Keratinocyte (primary cell): ENCODE data around the gene CTNND2. TPM values are rescaled to one million over a fixed set of nuclear protein-coding genes. Genes with fewer than 3 reads are reported as not detected.

Experiments used
- DNase-seq: peaks from one replicate; pipeline ENCODE4 v3.0.0-alpha.2; 2011; ENCODE audit warnings: low read depth, missing footprints, low spot score
- FAIRE-seq: peaks from 2 replicates; lab custom pipeline; 2011; peaks lifted over from hg19 to GRCh38; lab: Jason Lieb, UNC
- H2AFZ ChIP-seq: 2 replicates; pipeline ENCODE4 v1.6.0; 2012; ENCODE audit warnings: low read length, control low read depth, inconsistent platforms; ENCODE audit not compliant: control insufficient read depth
- H3K27ac ChIP-seq: 2 replicates; pipeline ENCODE4 v1.5.1; 2011; ENCODE audit warnings: low read length; ENCODE audit not compliant: control insufficient read depth, insufficient read depth
- H3K27me3 ChIP-seq: 3 replicates; pipeline ENCODE4 v1.6.0; 2011; ENCODE audit warnings: low read length; ENCODE audit not compliant: control insufficient read depth, insufficient read depth; ENCODE audit errors: extremely low read depth
- H3K36me3 ChIP-seq, 2 experiments: 2 replicates in 1 of 2; 3 replicates in 1 of 2; pipeline ENCODE4 v1.5.1; 2011; ENCODE audit warnings: low read length in 2 of 2, mild to moderate bottlenecking in 1 of 2; ENCODE audit not compliant: control insufficient read depth in 2 of 2, insufficient read depth in 2 of 2; ENCODE audit errors: extremely low read depth in 1 of 2
- H3K4me1 ChIP-seq: 3 replicates; pipeline ENCODE4 v1.5.1; 2011; ENCODE audit warnings: low read length; ENCODE audit not compliant: control insufficient read depth, insufficient read depth; ENCODE audit errors: extremely low read depth
- H3K4me2 ChIP-seq: 3 replicates; pipeline ENCODE4 v1.6.0; 2011; ENCODE audit warnings: low read depth, low read length; ENCODE audit not compliant: control insufficient read depth, insufficient read depth; ENCODE audit errors: extremely low read depth
- H3K4me3 ChIP-seq, 3 experiments: fragments of 200-600 bp in 1 of 3; sonication (generic) in 1 of 3; 2 replicates in 2 of 3; 3 replicates in 1 of 3; pipeline ENCODE4 v1.5.1; 2011 to 2016; ENCODE audit warnings: low read length in 3 of 3, mild to moderate bottlenecking in 3 of 3, control low read depth in 2 of 3, inconsistent platforms in 1 of 3, low read depth in 1 of 3, mixed read lengths in 1 of 3, mixed run types in 1 of 3, moderate library complexity in 1 of 3; ENCODE audit not compliant: control insufficient read depth in 2 of 3, insufficient read depth in 2 of 3; ENCODE audit errors: extremely low read depth in 1 of 3
- H3K79me2 ChIP-seq: 2 replicates; pipeline ENCODE4 v1.6.0; 2012; ENCODE audit warnings: low read length; ENCODE audit not compliant: control insufficient read depth, insufficient read depth
- H3K9ac ChIP-seq: 3 replicates; pipeline ENCODE4 v1.6.0; 2011; ENCODE audit warnings: low read length; ENCODE audit not compliant: control insufficient read depth, insufficient read depth; ENCODE audit errors: extremely low read depth
- H3K9me1 ChIP-seq: 3 replicates; pipeline ENCODE4 v1.6.0; 2011; ENCODE audit warnings: low read length; ENCODE audit not compliant: control insufficient read depth, insufficient read depth; ENCODE audit errors: extremely low read depth
- H3K9me3 ChIP-seq: 2 replicates; pipeline ENCODE4 v1.5.1; 2012; ENCODE audit warnings: low read depth, low read length; ENCODE audit not compliant: control insufficient read depth
- H4K20me1 ChIP-seq: 3 replicates; pipeline ENCODE4 v1.6.0; 2011; ENCODE audit warnings: low read length; ENCODE audit not compliant: control insufficient read depth, insufficient read depth; ENCODE audit errors: extremely low read depth
- EZH2 ChIP-seq: IDR thresholded peaks from one replicate; pipeline ENCODE4 v1.6.1; 2012; ENCODE audit warnings: inconsistent platforms, mild to moderate bottlenecking, low read length, moderate library complexity
- dilution Hi-C: fragments of 300-500 bp; cut with MboI; formaldehyde crosslinking; loops from one replicate; pipeline ENCODE4 v1.7.0; 2020; ENCODE audit warnings: low sequenced_read_pairs; ENCODE audit not compliant: extremely low pct_ligation_motif_present
- polyA plus RNA-seq, 5 experiments: library from polyadenylated mRNA; depleted of rRNA in 3 of 5; stranded (reverse) in 3 of 5; stranded (forward) in 1 of 5; unstranded in 1 of 5; fragments of >200 nt; gene quantifications; 1 replicate in 1 of 5; 2 replicates in 3 of 5; 3 replicates in 1 of 5; pipeline versions ENCODE4 v1.2.1 to v1.2.3, GENCODE V29; 2011 to 2012; ENCODE audit warnings: missing spikeins in 2 of 5, low read depth in 1 of 5, low replicate concordance in 1 of 5
- TF ChIP-seq, protein P1 (sequence below), 3 experiments: IDR thresholded peaks in 1 of 3; conservative IDR thresholded peaks in 1 of 3; optimal IDR thresholded peaks in 1 of 3; 2 replicates in 2 of 3; 3 replicates in 1 of 3; pipeline versions ENCODE3 to v1.5.1; 2011; ENCODE audit warnings: low read length in 3 of 3, mild to moderate bottlenecking in 3 of 3, moderate library complexity in 2 of 3, control low read depth in 1 of 3, inconsistent platforms in 1 of 3; ENCODE audit not compliant: insufficient read depth in 2 of 3; ENCODE audit errors: extremely low read depth in 1 of 3

Gene CTNND2
- polyA plus RNA-seq, 1 donor (not counting 4 experiments of a cell fraction or from before 2014, with no cell fraction given), result not detected

DNA sequence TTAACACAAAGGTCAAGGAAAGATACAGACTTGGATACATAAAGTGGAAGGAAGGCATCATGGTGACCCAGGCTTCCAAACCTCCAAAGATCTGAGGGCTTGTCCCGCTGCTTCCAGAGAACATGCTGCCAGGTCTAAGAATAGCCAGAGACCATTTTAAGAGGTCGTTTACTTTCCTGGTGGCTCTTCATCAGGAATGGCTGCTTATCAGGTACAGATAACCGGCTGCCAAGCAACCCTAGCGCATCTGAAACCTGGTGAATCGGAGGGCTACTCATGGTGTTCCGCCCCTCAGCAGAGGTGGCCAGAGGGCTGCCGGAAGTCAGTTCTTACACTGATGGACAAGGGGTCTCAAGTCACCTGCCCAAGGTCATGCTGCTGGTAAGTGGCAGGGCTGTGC lies 892.0 kb downstream of the CTNND2 start:
- Histone ChIP-seq H2AFZ (no peak overlapping the region), H3K27ac (no peak overlapping the region), H3K36me3 (no peaks in the 10 kb centered on the region), H4K20me1 (no peaks in the 10 kb centered on the region), H3K9me3 (no peaks in the 10 kb centered on the region), H3K4me1 (no peaks in the 10 kb centered on the region), H3K79me2 (no peaks in the 10 kb centered on the region), H3K27me3 (no peaks in the 10 kb centered on the region), H3K9me1 (no peaks in the 10 kb centered on the region), H3K4me2 (no peak overlapping the region), H3K9ac (no peak overlapping the region), H3K4me3 (no peak overlapping the region)
- DNase-seq (no peak), FAIRE-seq (no peak)
- TF ChIP-seq EZH2, result no peak
- dilution Hi-C loops, result no loop called here

GRCh38 chr5:11010429-11011210 lies 893.6 kb downstream of the CTNND2 start:
- no peak overlapping the region for H3K4me2 ChIP-seq
- H3K79me2 ChIP-seq, result no peaks in the 10 kb centered on the region
- H2AFZ ChIP-seq, result no peak overlapping the region
- H3K36me3 ChIP-seq, result no peaks in the 10 kb centered on the region
- no peak overlapping the region for H3K9ac ChIP-seq
- H3K4me1 ChIP-seq, result no peaks in the 10 kb centered on the region
- no peaks in the 10 kb centered on the region for H3K9me1 ChIP-seq
- no peaks in the 10 kb centered on the region for H3K9me3 ChIP-seq
- H4K20me1 ChIP-seq, result no peaks in the 10 kb centered on the region
- DNase-seq (no peak), FAIRE-seq (no peak)
- H3K27ac ChIP-seq, result no peak overlapping the region
- TF ChIP-seq EZH2, result no peak
- TF ChIP-seq, protein P1, sequence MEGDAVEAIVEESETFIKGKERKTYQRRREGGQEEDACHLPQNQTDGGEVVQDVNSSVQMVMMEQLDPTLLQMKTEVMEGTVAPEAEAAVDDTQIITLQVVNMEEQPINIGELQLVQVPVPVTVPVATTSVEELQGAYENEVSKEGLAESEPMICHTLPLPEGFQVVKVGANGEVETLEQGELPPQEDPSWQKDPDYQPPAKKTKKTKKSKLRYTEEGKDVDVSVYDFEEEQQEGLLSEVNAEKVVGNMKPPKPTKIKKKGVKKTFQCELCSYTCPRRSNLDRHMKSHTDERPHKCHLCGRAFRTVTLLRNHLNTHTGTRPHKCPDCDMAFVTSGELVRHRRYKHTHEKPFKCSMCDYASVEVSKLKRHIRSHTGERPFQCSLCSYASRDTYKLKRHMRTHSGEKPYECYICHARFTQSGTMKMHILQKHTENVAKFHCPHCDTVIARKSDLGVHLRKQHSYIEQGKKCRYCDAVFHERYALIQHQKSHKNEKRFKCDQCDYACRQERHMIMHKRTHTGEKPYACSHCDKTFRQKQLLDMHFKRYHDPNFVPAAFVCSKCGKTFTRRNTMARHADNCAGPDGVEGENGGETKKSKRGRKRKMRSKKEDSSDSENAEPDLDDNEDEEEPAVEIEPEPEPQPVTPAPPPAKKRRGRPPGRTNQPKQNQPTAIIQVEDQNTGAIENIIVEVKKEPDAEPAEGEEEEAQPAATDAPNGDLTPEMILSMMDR (optimal IDR thresholded peaks at IDR 0.05 in 1 of 3, IDR thresholded peaks at IDR 0.05 in 1 of 3, conservative IDR thresholded peaks at IDR 0.05 in 1 of 3; ENCODE audit: extremely low read depth in 1 of 3, insufficient read depth in 2 of 3, low read length in 3 of 3), result no peak
- no peak overlapping the region for H3K4me3 ChIP-seq
- dilution Hi-C loops, result no loop called here
- H3K27me3 ChIP-seq, result no peaks in the 10 kb centered on the region
